Hematopoietic multipotent progenitor cell treated with erythropoietin and hydrocortisone succinate and interleukin-3 and kit ligand, for 4 days (in vitro differentiated cells): ENCODE data around the gene CFAP54.
"Not testable (repeated sequence)": the region's sequence is repeated elsewhere in the genome, so short reads cannot be mapped to it uniquely, and the experiment has no call there.

Experiments
- DNase-seq: peaks from one replicate; pipeline ENCODE4 v3.0.0-alpha.2; 2015

CFAP54 gene

DNA sequence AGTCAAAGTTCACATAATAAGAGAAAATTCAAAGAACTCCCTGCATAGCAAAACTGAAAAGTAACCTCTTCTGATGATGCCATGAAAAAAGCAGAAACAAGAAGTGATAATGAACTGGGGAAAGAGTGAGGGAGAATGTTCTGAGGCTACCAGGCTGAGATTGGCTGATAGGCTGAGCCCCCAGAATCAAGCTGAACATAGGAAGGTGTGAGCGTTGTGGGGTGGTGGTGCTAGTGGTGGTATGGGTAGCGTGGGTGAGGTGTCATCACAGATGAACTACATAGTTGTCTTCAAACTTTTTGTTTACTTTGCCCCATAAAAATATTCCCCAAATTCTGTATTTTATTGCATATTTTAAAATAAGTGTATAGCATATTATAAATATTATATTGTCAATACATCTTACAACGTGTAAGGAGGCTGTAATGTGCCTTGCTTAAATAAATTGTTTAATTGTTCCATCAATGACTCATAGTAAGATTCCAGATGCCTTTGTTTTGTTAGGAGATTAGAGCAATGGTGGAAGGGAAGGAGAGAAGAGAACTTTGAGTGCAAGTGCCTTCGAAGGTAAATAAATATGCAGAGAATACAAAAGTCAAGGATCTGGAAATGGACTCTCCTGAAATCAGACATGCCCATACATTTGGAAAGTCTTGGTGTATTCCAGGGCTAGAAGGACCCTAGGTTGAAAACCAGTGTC, 15.8 kb upstream of the CFAP54 start:
- no peak for DNase-seq

DNA sequence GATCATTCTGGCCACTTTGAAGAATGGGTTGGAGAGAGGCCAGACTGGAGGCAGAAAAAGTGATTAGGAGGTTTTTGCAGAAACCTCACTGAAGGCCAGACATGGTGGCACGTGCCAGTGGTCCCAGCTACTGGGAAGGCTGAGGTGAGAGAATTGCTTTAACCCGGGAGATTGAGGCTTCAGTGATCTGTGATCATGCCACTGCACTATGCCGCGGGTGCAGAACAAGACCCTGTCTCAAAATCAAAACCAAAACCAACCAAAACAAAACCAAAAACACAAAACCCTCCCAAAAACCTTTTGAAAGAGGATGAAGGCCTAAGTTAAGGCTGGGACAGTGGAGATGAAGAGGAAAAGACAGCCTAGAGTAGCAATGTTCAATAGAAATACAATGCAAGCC, 15.2 kb upstream of the CFAP54 start:
- no peak for DNase-seq

DNA sequence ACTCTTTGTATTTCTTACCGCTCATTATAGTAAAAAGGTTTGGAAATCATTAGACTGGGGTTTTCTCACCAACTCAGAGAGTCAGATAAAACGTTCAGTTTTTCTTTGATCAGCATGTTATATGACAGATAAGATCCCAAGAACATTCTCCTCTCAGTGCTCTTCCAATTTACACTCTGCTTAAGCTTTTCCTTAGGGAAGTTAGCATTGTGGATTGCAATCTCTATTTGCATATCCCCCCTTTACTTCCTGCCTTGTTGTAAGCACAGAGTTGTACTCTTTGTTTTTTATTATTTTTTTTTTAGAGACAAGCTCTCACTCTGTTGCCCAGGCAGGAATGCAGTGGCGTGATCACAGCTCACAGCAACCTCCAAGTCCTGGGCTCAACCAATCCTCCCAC, 11.4 kb upstream of the CFAP54 start:
- DNase-seq, result no peak

DNA sequence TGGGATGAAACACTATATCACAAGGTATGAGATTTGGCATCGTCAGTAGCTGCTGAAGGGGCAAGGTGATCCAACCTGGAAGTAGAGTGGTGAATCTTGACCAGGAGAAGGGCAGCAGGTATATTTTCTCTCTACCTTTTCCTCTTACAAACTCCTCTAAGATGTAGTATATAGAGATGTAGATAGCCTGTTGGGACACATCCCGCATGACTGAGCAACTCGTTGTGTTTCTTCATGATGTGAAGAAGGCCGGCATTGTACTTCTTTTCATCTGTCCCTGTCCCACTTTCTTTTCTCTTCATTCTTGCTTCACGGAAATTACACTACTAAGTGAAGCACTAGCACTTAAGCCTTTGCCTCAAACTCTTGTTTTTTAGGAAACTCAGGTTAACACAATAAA, 7.3 kb upstream of the CFAP54 start:
- DNase-seq, result no peak

DNA sequence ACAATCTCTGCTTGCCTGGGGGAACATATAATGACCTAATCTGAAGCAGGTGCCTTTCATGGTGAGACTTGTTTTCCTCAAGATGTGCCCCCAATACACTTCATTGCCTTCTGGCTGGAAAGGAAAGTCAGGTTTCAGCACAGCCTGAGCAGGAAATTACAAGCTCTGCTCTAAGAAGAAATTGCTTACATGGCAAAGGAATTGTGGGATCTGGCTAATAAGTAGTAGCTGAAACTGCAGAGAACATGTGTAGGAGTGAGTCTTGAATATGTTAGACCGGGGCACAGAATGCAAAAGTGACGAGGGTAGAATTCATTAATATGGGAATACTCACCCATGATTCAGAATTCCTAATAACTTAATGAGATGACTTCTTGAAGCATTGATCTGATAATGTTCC, 6.3 kb upstream of the CFAP54 start:
- no peak for DNase-seq

DNA sequence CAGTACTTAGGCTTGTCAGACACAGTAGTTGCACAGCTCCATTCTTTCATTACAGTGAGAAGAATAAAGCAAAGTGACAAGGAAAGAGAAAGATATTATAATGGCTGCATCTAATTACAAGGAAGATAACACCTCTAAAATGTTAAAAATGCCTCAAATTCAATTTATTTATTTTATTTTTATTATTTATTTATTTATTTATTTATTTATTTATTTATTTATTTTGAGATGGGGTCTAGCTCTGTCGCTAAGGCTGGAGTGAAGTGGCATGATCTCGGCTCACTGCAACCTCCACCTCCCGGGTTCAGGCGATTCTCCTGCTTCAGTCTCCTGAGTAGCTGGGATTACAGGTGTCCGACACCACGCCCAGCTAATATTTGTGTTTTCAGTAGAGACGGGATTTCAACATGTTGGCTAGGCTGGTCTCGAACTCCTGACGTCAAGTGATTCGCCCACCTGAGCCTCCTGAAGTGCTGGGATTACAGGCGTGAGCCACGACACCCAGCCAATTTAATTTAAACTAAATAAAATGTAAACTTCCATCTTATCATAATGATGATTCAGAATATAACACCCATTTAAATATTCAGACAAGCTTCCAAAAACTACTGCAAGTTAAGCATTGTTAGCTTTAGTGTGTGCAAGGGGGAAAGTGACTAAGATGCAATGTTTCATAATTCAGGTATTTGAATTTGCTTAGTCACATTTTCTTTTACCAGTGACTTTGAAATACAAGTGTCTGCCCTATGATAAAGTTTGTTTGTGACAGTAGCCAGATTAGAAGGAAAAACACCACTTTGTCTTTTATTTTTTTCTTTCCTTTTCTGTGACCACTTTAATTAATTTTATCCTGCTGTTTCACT, 2.4 kb upstream of the CFAP54 start:
- peak; percentile 35 for DNase-seq

DNA sequence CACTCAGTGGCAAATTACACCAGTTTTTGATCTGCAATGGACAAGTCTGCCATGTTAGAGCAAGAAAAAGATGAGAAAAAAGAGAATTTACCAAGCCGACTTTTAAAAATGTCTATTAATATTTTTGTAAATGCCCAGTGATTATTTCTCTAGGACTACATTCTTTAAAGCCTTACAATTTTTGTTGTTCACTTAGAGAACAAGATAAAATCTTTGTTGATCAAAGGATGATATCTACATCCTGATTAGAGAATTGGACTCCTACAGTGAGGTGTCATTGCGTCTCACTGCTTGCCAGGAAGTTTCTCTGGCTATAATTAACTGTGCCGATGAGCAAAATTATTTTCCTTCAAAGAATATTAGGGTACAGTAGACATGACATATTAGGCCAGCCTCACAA, 1.7 kb upstream of the CFAP54 start:
- DNase-seq, result no peak

DNA sequence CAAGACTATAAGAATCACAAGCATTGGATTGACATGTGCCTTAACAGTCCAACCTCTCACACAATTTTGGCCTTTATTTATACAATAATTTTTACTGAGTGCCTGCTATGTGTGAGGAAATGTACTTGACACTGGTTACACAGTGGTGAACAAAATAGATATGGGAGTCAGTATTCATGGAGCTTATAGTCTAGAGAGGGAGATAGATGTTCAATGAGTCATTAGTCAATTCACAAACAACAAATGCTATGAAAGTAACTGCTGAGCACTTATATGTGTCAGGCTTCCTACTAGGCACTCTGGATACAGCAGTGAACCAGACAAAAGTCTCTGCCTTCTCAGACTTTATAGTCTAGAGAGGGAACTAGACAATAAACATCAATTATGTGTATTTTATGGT, 3.7 kb downstream of the CFAP54 start:
- DNase-seq, result no peak

DNA sequence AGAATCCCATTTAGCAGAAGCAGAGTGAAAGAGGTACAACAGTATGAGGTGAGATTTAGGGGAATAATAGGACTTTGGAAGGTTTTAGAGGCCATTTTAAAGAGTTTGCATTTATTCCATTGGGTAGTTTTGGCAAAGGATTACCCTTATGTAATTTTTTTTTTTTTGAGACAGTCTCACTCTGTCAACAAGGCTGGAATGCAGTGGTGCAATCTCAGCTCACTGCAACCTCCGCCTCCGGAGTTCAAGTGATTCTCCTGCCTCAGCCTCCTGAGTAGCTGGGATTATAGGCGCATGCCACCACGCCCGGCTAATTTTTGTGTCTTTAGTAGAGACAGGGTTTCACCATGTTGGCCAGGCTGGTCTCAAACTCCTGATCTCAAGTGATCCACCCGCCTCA, 4.8 kb downstream of the CFAP54 start:
- DNase-seq, result not testable (repeated sequence)

DNA sequence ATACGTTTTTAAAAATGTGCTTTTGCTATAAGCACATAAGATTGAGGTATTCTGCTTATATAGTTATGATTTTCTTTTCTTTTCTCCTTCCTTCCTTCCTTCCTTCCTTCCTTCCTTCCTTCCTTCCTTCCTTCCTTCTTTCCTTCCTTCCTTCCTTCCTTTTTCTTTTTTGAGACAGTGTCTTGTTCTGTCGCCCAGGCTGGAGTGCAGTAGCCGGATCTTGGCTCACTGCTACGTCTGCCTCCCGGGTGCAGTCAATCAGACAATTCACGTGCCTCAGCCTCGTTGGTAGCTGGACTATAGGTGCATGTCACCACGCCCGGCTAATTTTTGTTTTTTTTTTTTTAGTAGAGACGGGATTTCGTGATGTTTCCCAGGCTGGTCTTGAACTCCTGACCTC, 5.8 kb downstream of the CFAP54 start:
- DNase-seq, result no peak

DNA sequence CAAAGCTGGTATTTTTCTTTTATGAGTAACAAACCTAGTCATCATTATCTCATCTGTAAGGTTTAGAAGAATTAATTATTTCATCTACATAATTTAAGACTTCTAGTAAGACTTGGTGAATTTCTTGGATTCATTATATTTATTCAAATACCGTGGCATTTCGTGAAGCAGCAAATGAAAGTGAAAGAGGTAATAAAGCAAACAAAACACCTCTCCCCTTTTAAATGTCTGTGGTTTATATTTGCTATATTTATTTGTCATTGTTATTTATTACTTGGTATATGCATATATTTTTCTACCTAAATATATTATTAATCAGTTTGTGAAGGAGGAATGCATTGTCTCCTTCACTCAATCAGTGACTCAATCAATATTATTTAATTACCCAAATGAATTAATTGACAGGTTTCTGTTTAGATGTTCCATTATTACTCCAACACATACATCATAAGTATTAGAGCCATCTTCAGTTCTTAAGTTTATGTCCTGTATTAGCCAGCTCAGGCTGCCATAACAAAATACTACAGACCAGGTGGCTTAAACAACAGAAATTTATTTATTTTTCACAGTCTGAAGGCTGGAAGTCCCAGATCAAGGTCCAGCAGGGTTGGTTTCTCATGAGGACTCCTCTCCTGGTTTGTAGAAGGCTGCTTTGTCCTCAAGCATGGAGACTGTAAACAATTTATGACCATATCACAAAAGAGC, 6.6 kb downstream of the CFAP54 start:
- DNase-seq, result no peak

DNA sequence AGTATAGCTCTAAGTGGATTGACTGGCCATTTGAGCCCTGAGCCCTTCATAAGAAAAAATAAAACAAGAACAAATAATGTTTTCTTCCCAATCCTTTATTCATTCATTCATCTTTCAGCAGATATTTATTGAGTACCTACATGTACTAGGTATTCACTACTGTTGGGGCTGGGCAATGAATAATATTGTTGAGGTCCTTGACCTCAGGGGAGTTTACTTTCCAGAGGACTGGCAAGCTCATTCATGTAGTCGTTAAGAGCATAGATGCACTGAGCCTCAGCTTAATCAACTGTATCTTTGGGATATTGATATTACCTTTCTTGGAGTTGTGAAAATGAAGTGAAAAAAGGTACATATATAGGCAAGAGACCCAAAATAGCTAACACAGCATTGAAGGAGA, 7.6 kb downstream of the CFAP54 start:
- DNase-seq, result no peak

DNA sequence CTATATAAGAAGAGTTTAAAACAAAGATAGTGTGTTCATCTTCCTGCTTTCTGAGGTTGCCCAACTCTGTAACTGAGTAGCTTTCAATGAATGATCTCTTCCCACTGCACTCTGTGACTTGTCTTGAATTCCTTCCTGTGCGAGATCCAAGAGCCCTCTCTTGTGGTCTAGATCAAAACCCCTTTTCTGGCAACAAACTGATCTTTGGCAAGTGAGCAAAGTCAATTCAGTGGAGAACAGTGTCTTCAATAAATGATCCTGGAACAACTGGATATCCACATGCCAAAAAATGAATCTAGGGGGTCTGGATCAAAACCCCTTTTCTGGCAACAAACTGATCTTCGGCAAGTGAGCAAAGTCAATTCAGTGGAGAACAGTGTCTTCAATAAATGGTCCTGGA, 8.5 kb downstream of the CFAP54 start:
- DNase-seq, result peak; percentile 52

DNA sequence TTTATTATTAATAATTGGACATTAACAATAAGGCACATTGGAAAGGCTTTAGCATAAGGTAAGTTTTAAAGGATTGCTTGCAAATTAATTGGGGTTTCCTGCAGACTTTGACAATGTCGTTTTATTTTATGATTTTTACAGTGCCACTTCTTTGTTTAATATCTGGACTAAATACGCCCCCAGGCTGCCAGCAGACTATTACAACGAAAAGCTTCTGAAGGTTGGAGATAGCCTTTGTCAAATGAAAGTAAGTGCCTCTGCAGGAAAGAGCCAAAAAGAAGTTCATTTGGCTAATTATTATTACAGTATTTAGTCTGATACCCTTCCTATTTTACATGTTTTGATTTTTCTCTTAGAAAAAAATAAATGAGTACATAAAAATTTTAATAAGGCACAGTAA, 11.3 kb downstream of the CFAP54 start:
- DNase-seq, result peak; percentile 79

DNA sequence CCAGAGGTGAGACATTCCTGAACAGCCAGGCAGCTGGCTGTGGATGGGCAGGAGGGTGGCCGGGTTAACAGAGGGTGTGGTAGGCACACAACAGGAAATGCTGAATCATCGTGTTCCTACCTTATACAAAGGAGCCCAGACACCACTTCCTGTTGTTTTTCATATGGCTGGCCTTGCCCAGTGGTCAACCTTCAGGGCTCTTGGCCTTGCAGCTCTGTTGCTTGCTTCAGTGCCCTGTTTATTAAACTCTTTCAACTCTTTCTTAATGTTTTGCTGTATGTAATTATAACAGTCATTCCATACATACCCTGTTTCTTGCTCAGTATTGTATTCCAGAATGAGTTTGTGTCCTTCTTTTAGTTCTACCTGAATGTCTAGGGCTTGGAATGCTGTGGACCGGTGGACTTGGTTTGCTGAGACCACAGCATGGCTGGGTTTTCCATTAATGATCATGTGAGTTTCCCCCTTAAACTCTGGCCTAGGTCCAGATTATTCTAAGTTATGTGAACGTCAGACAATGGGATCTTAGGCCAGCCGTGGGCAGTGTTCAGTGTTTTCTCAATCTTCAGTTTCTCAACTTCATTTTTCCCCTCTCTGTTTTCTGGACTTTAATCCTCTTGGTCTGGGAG, 11.9 kb downstream of the CFAP54 start:
- DNase-seq, result peak; percentile 82

DNA sequence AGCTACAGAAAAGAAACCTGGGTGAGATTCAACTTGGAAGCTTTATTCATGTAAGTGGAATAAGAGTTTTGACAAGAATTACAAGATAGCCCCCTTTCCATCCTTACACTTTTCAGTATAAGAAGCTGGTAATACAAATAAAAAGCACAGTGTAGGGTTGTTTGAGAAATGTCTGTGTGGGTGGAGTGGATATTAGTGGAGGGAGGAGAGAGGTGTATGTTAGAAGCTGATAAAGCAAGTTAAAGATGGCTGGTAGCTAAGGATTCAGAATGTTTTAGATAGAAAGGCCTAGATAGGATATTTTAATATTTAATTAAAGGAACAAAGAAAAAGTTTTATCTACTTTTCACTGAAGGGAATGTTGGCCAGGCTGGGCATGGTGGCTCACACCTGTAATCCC, 12.5 kb downstream of the CFAP54 start:
- DNase-seq, result peak; percentile 76

DNA sequence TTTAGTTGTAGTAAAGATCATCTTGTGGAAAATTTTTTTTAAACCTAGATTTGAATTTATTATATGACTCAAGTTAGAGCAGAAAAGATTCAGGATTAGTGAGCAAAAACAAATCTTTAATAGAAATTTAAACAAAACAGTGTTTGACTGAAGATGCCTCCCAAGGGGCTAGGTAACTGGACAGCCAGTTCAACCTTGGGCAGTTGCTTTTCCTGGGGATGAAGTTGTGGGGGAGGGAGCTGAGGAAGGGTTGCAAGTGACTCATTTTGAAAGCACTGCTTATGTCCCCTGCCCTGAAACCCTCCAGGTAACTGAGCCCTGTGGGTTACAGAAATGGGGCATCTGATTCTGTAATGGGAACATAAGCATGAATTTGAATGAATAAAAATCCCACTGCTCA, 13.1 kb downstream of the CFAP54 start:
- no peak for DNase-seq

DNA sequence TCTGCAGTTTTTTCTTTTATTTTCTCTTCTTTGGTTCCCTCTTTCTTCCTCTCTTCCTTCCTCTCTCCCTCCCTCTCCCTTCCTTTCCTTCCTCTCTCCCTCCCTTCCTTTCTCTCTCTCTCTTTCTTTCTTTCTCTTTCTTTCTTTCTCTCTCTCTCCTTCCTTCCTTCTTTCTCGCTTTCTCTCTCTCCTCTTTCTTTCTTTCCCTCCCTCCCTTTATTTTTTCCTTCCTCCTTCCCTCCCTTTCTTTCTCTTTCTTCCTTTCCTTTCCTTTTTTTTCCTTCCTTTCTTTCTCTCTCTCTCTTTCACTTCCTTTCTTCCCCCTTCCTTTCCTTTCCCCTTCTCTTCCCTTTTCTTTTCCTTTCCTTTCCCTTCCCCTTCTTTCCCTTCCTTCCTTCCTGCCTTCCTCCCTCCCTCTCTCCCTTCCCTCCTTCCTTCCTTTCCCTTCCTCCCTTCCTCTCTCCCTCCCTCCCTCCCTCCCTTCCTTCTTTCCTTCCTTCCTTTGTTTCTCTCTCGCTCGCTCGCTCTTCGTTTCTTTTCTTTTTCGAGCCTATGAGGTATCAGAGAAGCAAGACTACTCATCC, 13.7 kb downstream of the CFAP54 start:
- no peak for DNase-seq

DNA sequence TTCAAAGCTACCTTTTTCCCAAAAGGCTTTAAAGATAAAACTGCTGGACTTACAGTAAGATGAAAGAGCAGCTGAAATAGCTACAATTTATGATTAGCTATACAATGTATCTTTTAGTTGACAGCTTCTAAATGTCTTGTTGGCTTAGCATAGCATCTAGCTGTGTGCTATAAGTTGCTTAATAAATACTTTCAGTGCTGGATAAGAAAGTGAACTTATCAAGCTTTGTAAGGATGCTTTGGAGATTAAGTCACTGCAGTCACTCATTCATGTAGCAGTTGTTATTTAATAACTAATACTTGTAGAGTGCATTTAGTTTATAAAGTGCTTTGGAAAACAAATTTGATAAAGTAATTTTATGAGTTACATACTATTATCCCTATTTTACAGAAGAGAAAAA, 14.6 kb downstream of the CFAP54 start:
- no peak for DNase-seq

DNA sequence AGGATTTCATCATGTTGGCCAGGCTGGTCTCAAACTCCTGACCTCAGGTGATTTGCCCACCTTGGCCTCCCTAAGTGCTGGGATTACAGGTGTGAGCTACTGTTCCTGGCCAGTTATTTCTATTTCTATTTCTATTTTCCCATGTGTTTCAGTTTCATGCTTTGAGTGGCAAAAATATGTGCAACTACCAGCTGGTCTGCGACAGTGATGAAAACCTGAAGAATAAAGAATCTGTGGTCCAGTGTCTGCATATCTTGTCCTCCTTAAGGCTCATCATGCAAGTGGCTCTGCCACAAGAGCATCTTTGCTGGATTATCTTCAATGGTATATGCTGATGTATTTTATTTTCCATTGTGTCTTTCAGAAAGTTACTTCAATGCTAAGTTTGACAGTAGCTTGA, 17.4 kb downstream of the CFAP54 start:
- DNase-seq, result no peak

DNA sequence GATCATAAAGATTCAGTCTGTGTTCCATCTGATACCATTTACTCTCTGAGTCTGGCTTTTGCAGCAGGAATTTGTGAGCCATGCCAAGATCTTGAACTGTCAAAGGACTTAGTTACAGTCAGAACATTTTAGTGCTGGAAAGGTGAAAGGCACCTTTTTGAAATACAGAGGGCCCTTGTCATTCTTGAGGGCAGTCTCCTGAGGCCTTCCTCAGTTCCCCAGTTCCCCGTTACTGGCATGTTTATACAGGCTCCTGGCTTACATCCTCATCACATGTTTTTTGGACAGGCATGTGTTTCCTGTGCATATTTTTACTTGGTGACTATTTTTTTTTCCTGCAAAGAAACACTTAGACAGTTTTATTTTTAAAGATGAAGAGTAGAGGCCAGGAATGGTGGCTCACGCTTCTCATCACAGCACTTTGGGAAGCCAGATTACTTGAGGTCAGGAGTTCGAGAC, 21.0 kb downstream of the CFAP54 start:
- DNase-seq, result no peak

DNA sequence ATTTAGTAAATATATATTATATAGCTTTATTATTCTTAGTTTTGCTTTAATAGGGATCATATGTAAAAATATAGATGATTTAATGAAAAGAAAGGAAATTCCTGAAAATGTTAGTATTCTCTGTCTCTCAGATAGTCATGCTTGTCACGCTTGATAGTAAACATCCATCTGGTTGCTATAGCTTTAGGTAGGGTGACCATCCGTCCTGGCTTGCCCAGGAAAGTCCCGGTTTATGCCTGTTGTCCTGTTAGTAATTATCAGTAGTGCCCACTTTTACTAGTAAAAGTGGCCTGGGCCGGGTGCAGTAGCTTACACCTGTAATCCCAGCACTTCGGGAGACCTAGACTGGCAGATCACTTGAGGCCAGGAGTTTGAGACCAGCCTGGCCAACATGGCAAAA, 23.8 kb downstream of the CFAP54 start:
- DNase-seq, result no peak

DNA sequence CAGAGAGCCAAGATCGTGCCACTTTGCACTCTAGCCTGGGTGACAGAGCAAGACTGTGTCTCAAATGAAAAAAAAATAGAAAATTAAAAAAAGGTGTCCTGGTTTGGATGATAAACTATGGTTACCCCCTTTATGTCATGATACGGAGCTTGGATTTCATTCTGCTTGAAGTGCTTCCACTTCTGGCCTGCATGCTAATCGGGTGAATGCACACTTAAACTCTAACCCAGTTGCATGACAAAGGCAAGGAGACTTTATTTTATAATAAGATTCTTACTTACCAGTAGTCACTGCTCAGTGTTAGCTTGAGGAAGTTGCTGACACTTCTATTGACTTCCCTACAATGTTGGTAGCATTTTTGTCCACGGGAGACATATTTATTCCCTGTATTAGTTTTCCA, 24.3 kb downstream of the CFAP54 start:
- no peak for DNase-seq
